ENCODE measurements around the gene SORBS1. TPM values are rescaled to one million over a fixed set of nuclear protein-coding genes. Genes with fewer than 3 reads are reported as not detected.

The SORBS1 gene
- total RNA-seq, 2 donors from 2014 or later, result 17.6 to 150 TPM

- intact Hi-C loops (cut with DNase I), result no loop called here
- no peak for TF ChIP-seq CTCF (IDR thresholded peaks at IDR 0.05)
- H3K4me1 ChIP-seq, result peaks cover 8% of the 10 kb centered on the region
- H3K4me3 ChIP-seq, result no peak overlapping the region
- H3K9ac ChIP-seq (ENCODE audit: low read depth in 2 of 2, low read length in 2 of 2), result no peak overlapping the region
- no peaks in the 10 kb centered on the region for H3K27me3 ChIP-seq
- H3K9me3 ChIP-seq, result no peaks in the 10 kb centered on the region
- DNase-seq, result no peak
- no peak overlapping the region for H3K27ac ChIP-seq
- H3K36me3 ChIP-seq, result no peaks in the 10 kb centered on the region
Observed at GRCh38 chr10:95306318-95306650, 254.9 kb downstream of the SORBS1 start.

GRCh38 chr10:95305606-95306317 is 255.4 kb downstream of the SORBS1 start:
- intact Hi-C loops (cut with DNase I), result no loop called here
- Histone ChIP-seq H3K27me3 (no peaks in the 10 kb centered on the region), H3K27ac (no peak overlapping the region), H3K36me3 (no peaks in the 10 kb centered on the region), H3K4me1 (peaks cover 8% of the 10 kb centered on the region), H3K9me3 (no peaks in the 10 kb centered on the region), H3K4me3 (no peak overlapping the region), H3K9ac (ENCODE audit: low read depth in 2 of 2, low read length in 2 of 2) (no peak overlapping the region)
- no peak for DNase-seq
- no peak for TF ChIP-seq CTCF (IDR thresholded peaks at IDR 0.05)

GRCh38 chr10:95304976-95305375 is 256.2 kb downstream of the SORBS1 start:
- intact Hi-C loops (cut with DNase I), result no loop called here
- no peak overlapping the region for H3K27ac ChIP-seq
- TF ChIP-seq CTCF (IDR thresholded peaks at IDR 0.05), result no peak
- H3K9ac ChIP-seq (ENCODE audit: low read depth in 2 of 2, low read length in 2 of 2), result no peak overlapping the region
- peaks cover 8% of the 10 kb centered on the region for H3K4me1 ChIP-seq
- H3K4me3 ChIP-seq, result no peak overlapping the region
- no peaks in the 10 kb centered on the region for H3K36me3 ChIP-seq
- no peaks in the 10 kb centered on the region for H3K27me3 ChIP-seq
- DNase-seq, result no peak
- H3K9me3 ChIP-seq, result no peaks in the 10 kb centered on the region

GRCh38 chr10:95304463-95304862 is 256.7 kb downstream of the SORBS1 start:
- intact Hi-C loops (cut with DNase I), result no loop called here
- TF ChIP-seq CTCF (IDR thresholded peaks at IDR 0.05), result no peak
- Histone ChIP-seq H3K9me3 (no peaks in the 10 kb centered on the region), H3K27ac (no peak overlapping the region), H3K27me3 (no peaks in the 10 kb centered on the region), H3K4me3 (no peak overlapping the region), H3K36me3 (no peaks in the 10 kb centered on the region), H3K4me1 (peaks cover 7% of the 10 kb centered on the region), H3K9ac (ENCODE audit: low read depth in 2 of 2, low read length in 2 of 2) (no peak overlapping the region)
- no peak for DNase-seq

GRCh38 chr10:95303950-95304349 is 257.2 kb downstream of the SORBS1 start:
- no peak for TF ChIP-seq CTCF (IDR thresholded peaks at IDR 0.05)
- no peak overlapping the region for H3K4me3 ChIP-seq
- no peaks in the 10 kb centered on the region for H3K36me3 ChIP-seq
- peaks cover 1% of the 10 kb centered on the region for H3K4me1 ChIP-seq
- no peaks in the 10 kb centered on the region for H3K9me3 ChIP-seq
- no peak overlapping the region for H3K27ac ChIP-seq
- no peaks in the 10 kb centered on the region for H3K27me3 ChIP-seq
- intact Hi-C loops (cut with DNase I), result no loop called here
- H3K9ac ChIP-seq (ENCODE audit: low read depth in 2 of 2, low read length in 2 of 2), result no peak overlapping the region
- DNase-seq, result peak; percentile 55

Data from colonic mucosa (tissue), 4 donors.